PC-9 (cell line): ENCODE data around the gene ENTREP3. TPM values are rescaled to one million over a fixed set of nuclear protein-coding genes. Genes with fewer than 3 reads are reported as not detected.

Experiments used
- BruUV-seq: library from RNA; stranded (reverse); fragments of 400-500 nt; replicated peaks from 2 replicates; lab custom pipeline; 2021; lab: Mats Ljungman, UMichigan
- CTCF ChIA-PET: fragments of 300-600 bp; sonication (Branson Sonifier 250); formaldehyde crosslinking; loops from one replicate; lab custom pipeline; 2022; ENCODE audit warnings: antibody characterized with exemption; lab: Charles Lee
- POLR2A ChIA-PET: fragments of 300-600 bp; sonication (Branson Sonifier 250); formaldehyde crosslinking; loops from one replicate; lab custom pipeline; 2022; ENCODE audit warnings: antibody characterized with exemption; ENCODE audit not compliant: unreplicated experiment; lab: Charles Lee
- DNase-seq, 2 experiments: peaks; one replicate each; pipeline versions ENCODE4 v3.0.0 to v3.0.0-alpha.2; 2015 to 2022; ENCODE audit warnings: mixed read lengths in 1 of 2
- H2AFZ ChIP-seq: fragments of 200-600 bp; sonication (generic); 2 replicates; pipeline ENCODE4 v1.8.1; 2017; ENCODE audit warnings: antibody characterized with exemption
- H3F3A ChIP-seq: fragments of 200-600 bp; sonication (generic); 2 replicates; pipeline ENCODE4 v1.8.1; 2017; ENCODE audit warnings: antibody characterized with exemption, mild to moderate bottlenecking, low read depth; ENCODE audit not compliant: insufficient read depth
- H3K27ac ChIP-seq: fragments of 200-600 bp; sonication (generic); 2 replicates; pipeline ENCODE4 v1.6.1; 2016; ENCODE audit warnings: mixed run types
- H3K27me3 ChIP-seq: fragments of 200-600 bp; sonication (generic); 2 replicates; pipeline ENCODE4 v1.6.1; 2016; ENCODE audit warnings: low read depth, mixed run types; ENCODE audit not compliant: insufficient read depth
- H3K36me3 ChIP-seq: fragments of 200-600 bp; sonication (generic); 2 replicates; pipeline ENCODE4 v1.6.1; 2016; ENCODE audit warnings: low read depth, mixed run types
- H3K4me1 ChIP-seq: fragments of 200-600 bp; sonication (generic); replicated peaks from 2 replicates; pipeline ENCODE4 v1.6.1; 2016; ENCODE audit warnings: mixed run types; ENCODE audit not compliant: insufficient read depth
- H3K4me2 ChIP-seq: fragments of 200-600 bp; sonication (generic); 2 replicates; pipeline ENCODE4 v1.6.1; 2017; ENCODE audit warnings: mixed run types
- H3K4me3 ChIP-seq: fragments of 200-600 bp; sonication (generic); 2 replicates; pipeline ENCODE4 v1.6.1; 2016; ENCODE audit warnings: mixed run types
- H3K79me2 ChIP-seq: fragments of 200-600 bp; sonication (generic); 2 replicates; pipeline ENCODE4 v1.6.1; 2017; ENCODE audit warnings: low read depth, mixed run types
- H3K9me2 ChIP-seq: fragments of 200-600 bp; sonication (generic); 2 replicates; pipeline ENCODE4 v1.8.1; 2017; ENCODE audit warnings: mild to moderate bottlenecking; ENCODE audit not compliant: insufficient read depth
- H3K9me3 ChIP-seq: fragments of 200-600 bp; sonication (generic); 2 replicates; pipeline ENCODE4 v1.8.1; 2016; ENCODE audit warnings: low read depth; ENCODE audit not compliant: insufficient read depth
- H4K20me1 ChIP-seq: fragments of 200-600 bp; sonication (generic); 2 replicates; pipeline ENCODE4 v1.8.1; 2017; ENCODE audit not compliant: insufficient read depth
- CTCF ChIP-seq: fragments of 200-600 bp; sonication (generic); conservative IDR thresholded peaks from 2 replicates; pipeline ENCODE4 v1.6.1; 2017; ENCODE audit warnings: mixed run types, antibody characterized with exemption, mild to moderate bottlenecking, moderate library complexity
- EZH2 ChIP-seq: fragments of 200-600 bp; sonication (generic); IDR thresholded peaks from 2 replicates; pipeline ENCODE4 v1.8.0; 2017; ENCODE audit warnings: antibody characterized with exemption, low read depth
- intact Hi-C: fragments of 100-400 bp; cut with micrococcal nuclease; formaldehyde crosslinking; loops from one replicate; pipeline ENCODE4 v1.10.0; 2022; ENCODE audit not compliant: unreplicated experiment
- total RNA-seq: library from RNA; stranded (reverse); gene quantifications from 2 replicates; pipeline ENCODE4 v1.2.3, GENCODE V29; 2021

Gene ENTREP3
- total RNA-seq, 1 experiment from 2014 or later, result 56.9 TPM

GRCh38 chr1:155287987-155288543 lies 32.8 kb upstream of the ENTREP3 start:
- H2AFZ ChIP-seq, result no peak overlapping the region
- H3K9me2 ChIP-seq, result no peaks in the 10 kb centered on the region
- ChIA-PET POLR2A (no interaction called here), CTCF (no interaction called here)
- H3K79me2 ChIP-seq, result no peaks in the 10 kb centered on the region
- no peaks in the 10 kb centered on the region for H3K36me3 ChIP-seq
- H3K4me3 ChIP-seq, result no peak overlapping the region
- H3K4me2 ChIP-seq, result no peak overlapping the region
- TF ChIP-seq EZH2 (no peak), CTCF (no peak)
- H3K4me1 ChIP-seq, result no peaks in the 10 kb centered on the region
- no peaks in the 10 kb centered on the region for H3K9me3 ChIP-seq
- no peak overlapping the region for H3K27ac ChIP-seq
- DNase-seq, result no peak
- no peaks in the 10 kb centered on the region for H4K20me1 ChIP-seq
- no peaks in the 10 kb centered on the region for H3F3A ChIP-seq
- intact Hi-C loops, result no loop called here
- H3K27me3 ChIP-seq, result no peaks in the 10 kb centered on the region
- BruUV-seq, result no TSS peak

- intact Hi-C loops, result no loop called here
- Histone ChIP-seq H3F3A (peaks cover 3% of the 10 kb centered on the region; the same call in 1 of the 2 replicates), H3K36me3 (no peaks in the 10 kb centered on the region), H3K4me3 (no peak overlapping the region), H3K4me2 (no peak overlapping the region), H2AFZ (no peak overlapping the region), H3K4me1 (no peaks in the 10 kb centered on the region), H4K20me1 (no peaks in the 10 kb centered on the region), H3K9me2 (no peaks in the 10 kb centered on the region), H3K27ac (no peak overlapping the region), H3K27me3 (no peaks in the 10 kb centered on the region), H3K79me2 (no peaks in the 10 kb centered on the region), H3K9me3 (no peaks in the 10 kb centered on the region)
- ChIA-PET POLR2A (no interaction called here), CTCF (interaction anchor here (0.7 kb wide), 1 partner anchor 17 kb away, joined by 4 read pairs; no protein-coding TSS in a partner anchor)
- TF ChIP-seq CTCF (no peak), EZH2 (no peak)
- no TSS peak for BruUV-seq
- no peak for DNase-seq
Measured at GRCh38 chr1:155286544-155286943, 31.3 kb upstream of the ENTREP3 start.

- BruUV-seq, result no TSS peak
- Histone ChIP-seq H3K9me2 (no peaks in the 10 kb centered on the region), H3K27ac (no peak overlapping the region), H3K79me2 (no peaks in the 10 kb centered on the region), H3K9me3 (no peaks in the 10 kb centered on the region), H3K27me3 (no peaks in the 10 kb centered on the region), H3K36me3 (no peaks in the 10 kb centered on the region), H3K4me2 (no peak overlapping the region), H2AFZ (no peak overlapping the region), H3F3A (peaks cover 5% of the 10 kb centered on the region; the same call in 1 of the 2 replicates), H3K4me3 (no peak overlapping the region), H4K20me1 (no peaks in the 10 kb centered on the region), H3K4me1 (no peaks in the 10 kb centered on the region)
- no peak for DNase-seq
- TF ChIP-seq EZH2 (no peak), CTCF (no peak)
- CTCF ChIA-PET, result interaction anchor here (0.7 kb wide), 1 partner anchor 18 kb away, joined by 4 read pairs; no protein-coding TSS in a partner anchor
- intact Hi-C loops, result no loop called here
- POLR2A ChIA-PET, result no interaction called here
Measured at GRCh38 chr1:155285631-155286044, 30.4 kb upstream of the ENTREP3 start.
